ENCODE measurements around the gene AXDND1.

The AXDND1 gene

GRCh38 chr1:179554427-179554826, 188.7 kb downstream of the AXDND1 start:
- no peak for TF ChIP-seq CTCF (IDR thresholded peaks at IDR 0.05)
- Histone ChIP-seq H3K4me3 (ENCODE audit: low read depth in 1 of 2, low read length in 1 of 2) (no peak overlapping the region), H3K36me3 (no peaks in the 10 kb centered on the region), H3K27ac (no peak overlapping the region), H3K4me1 (ENCODE audit: control insufficient read depth in 1 of 2, insufficient read depth in 1 of 2, low read depth in 1 of 2, low read length in 1 of 2) (no peaks in the 10 kb centered on the region), H3K27me3 (peaks cover 8% of the 10 kb centered on the region), H3K9me3 (no peaks in the 10 kb centered on the region)

- peaks cover 8% of the 10 kb centered on the region for H3K27me3 ChIP-seq
- H3K27ac ChIP-seq, result no peak overlapping the region
- H3K4me1 ChIP-seq (ENCODE audit: control insufficient read depth in 1 of 2, insufficient read depth in 1 of 2, low read depth in 1 of 2, low read length in 1 of 2), result no peaks in the 10 kb centered on the region
- no peak overlapping the region for H3K4me3 ChIP-seq (ENCODE audit: low read depth in 1 of 2, low read length in 1 of 2)
- TF ChIP-seq CTCF (IDR thresholded peaks at IDR 0.05), result no peak
- H3K36me3 ChIP-seq, result no peaks in the 10 kb centered on the region
- H3K9me3 ChIP-seq, result no peaks in the 10 kb centered on the region
These were observed 192.3 kb downstream of the AXDND1 start for GRCh38 chr1:179558078-179558477.

- Histone ChIP-seq H3K27ac (no peak within 1 kb of the TSS), H3K4me3 (ENCODE audit: low read depth in 1 of 2, low read length in 1 of 2) (peak within 1 kb of the TSS in 1 of 2 experiments; percentile 13), H3K36me3 (no peaks in the 10 kb centered on the region), H3K9me3 (no peaks in the 10 kb centered on the region), H3K27me3 (peaks cover 70% of the 10 kb centered on the region), H3K4me1 (ENCODE audit: control insufficient read depth in 1 of 2, insufficient read depth in 1 of 2, low read depth in 1 of 2, low read length in 1 of 2) (peaks cover 0 to 8% of the 10 kb centered on the region in 2 experiments)
- no peak for TF ChIP-seq CTCF (IDR thresholded peaks at IDR 0.05)
These were observed 209.9 kb downstream of the AXDND1 start, which contains the start of gene NPHS2 for GRCh38 chr1:179575497-179576314. Gene NPHS2, minus strand, starts transcription at chr1:179575948. Its CDS starts 84 bp downstream, at chr1:179575864.

- H3K9me3 ChIP-seq, result no peaks in the 10 kb centered on the region
- no peaks in the 10 kb centered on the region for H3K36me3 ChIP-seq
- no peak overlapping the region for H3K27ac ChIP-seq
- no peak overlapping the region for H3K4me3 ChIP-seq (ENCODE audit: low read depth in 1 of 2, low read length in 1 of 2)
- peaks cover 0 to 8% of the 10 kb centered on the region in 2 experiments for H3K4me1 ChIP-seq (ENCODE audit: control insufficient read depth in 1 of 2, insufficient read depth in 1 of 2, low read depth in 1 of 2, low read length in 1 of 2)
- no peak for TF ChIP-seq CTCF (IDR thresholded peaks at IDR 0.05)
- H3K27me3 ChIP-seq, result peaks cover 70% of the 10 kb centered on the region
These were observed 210.7 kb downstream of the AXDND1 start for GRCh38 chr1:179576509-179576908.

- no peak overlapping the region for H3K4me3 ChIP-seq (ENCODE audit: low read depth in 1 of 2, low read length in 1 of 2)
- H3K36me3 ChIP-seq, result no peaks in the 10 kb centered on the region
- H3K4me1 ChIP-seq (ENCODE audit: control insufficient read depth in 1 of 2, insufficient read depth in 1 of 2, low read depth in 1 of 2, low read length in 1 of 2), result peaks cover 5 to 6% of the 10 kb centered on the region in 2 experiments
- H3K27me3 ChIP-seq, result peaks cover 49% of the 10 kb centered on the region
- no peak for TF ChIP-seq CTCF (IDR thresholded peaks at IDR 0.05)
- H3K27ac ChIP-seq, result no peak overlapping the region
- H3K9me3 ChIP-seq, result no peaks in the 10 kb centered on the region
These were observed 218.1 kb downstream of the AXDND1 start for GRCh38 chr1:179583771-179584320.

Measured in neutrophil (primary cell).